HG03460 (cell line): Measurements from ENCODE around the gene SYNE2.

Source experiments
- ATAC-seq: cut with Tn5 transposase; IDR thresholded peaks from one replicate; pipeline ENCODE4 v1.9.1; 2021; ENCODE audit not compliant: unreplicated experiment

The SYNE2 gene

DNA sequence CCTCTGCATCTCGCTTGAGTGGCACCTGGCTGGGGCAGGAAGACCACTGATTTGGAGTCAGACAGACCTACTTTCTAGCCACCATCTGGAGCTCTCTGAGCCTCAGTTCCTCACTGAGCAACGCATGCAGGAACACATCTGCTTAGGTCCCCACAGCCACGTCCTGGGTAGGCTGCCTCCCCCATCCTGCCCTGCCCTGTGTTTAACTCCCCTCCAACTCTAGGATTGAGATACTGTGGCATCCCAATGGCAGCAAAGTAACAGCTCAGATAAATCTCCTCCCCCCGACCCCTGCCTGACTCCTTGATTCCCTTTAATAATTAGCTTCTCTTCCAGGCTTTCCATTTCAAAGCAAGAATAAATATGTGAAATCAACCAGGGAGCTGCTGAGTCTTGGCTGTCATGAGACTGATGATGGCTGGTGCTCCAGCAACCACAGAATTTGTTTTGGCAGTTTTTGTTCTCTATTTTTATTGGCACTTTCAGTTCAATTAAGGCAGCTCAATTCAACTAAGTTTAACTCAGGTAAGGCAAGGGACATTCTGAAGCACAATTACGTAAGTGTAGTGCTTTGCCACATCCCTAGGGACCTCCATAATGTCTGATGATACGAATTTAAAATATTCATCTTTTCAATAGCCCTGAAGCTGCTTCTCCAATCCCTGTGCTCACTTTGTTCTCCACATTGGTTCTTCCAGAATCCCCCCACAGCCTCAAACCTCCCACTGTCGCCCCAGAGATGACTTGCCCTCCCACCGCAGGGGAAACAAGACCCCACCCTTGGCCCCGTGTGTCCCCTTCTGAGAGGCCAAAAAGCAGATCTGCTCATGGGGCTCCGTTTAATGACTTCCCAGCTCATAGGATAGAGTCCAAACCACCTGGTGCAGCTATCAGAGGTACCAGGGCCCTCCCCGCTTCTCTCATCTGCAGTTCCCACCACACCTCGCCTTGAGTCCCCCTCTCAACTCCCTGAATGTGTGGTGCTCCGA lies 383.1 kb downstream of the SYNE2 start:
- ATAC-seq, result peak; percentile 67

GRCh38 chr14:64238049-64238448 lies 385.2 kb downstream of the SYNE2 start:
- no peak for ATAC-seq

DNA sequence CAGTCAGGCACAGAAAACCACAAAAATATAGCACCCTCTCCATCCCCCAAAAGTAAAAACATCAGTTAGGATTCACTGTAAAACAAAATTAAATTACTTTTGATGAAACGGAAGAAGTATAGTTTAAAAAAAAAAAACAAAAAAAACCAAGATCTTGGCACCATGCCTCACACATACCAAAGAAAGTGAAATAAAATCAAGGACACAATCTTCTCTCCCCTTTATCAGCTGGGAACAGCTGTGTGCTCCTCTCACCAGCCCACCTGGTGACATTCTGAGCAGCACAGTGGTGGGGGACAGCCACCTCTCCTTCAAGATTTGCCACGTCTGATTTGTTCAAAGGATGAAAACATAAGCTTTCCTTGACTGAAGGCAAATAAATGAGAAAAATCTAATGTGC lies 385.8 kb downstream of the SYNE2 start:
- ATAC-seq, result no peak

DNA sequence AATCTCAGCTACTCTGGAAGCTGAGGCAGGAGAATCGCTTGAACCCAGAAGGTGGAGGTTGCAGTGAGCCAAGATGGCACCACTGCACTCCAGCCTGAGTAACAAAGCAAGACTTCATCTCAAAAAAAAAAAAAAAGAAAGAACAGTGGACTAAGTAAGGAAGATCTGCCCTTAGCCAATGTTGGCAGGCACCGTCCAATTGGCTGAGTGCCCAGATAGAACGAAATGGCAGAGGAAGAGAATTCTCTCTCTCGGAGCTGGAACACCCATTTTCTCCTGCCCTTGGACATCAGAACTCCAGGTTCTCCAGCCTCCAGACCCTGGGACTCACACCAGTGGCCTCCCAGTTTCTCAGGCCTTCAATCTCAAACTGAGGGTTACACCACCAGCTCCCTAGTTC lies 391.5 kb downstream of the SYNE2 start:
- no peak for ATAC-seq

DNA sequence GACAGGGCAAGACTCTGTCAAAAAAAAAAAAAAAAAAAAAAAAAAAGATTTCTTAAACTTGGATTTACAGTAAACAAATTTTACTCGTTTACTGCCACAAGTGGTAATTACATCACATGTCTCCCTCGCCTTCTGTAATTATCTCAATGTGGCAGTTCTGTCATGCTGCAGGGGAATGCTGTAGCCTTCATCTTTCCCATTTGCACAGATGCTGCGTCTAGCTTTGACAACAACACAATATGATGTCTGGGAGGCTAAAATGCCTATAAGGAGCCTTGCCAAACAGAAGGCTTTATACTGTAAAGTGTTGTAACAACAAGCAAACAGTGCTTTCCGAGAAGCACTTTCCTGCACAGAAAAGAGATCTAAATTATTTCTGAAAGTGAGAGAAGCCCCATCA lies 392.7 kb downstream of the SYNE2 start:
- no peak for ATAC-seq

DNA sequence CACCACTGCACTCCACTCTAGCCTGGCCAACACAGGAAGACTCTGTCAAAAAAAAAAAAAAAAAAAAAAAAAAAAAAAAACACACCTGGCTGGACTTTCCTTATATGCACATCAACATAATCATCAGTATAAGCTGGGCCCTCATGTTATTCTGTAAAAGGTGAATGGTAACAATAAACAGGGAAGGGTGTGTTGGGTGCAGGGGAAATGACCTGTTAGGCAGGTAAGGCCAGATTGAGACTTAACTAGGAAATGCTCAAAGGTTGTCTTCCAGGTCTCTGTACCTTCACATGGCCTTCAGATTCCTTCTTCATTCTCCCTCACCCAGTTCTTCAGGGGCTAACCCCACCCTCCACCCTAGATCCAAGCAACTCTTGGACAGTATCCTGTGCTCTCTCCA lies 393.9 kb downstream of the SYNE2 start:
- no peak for ATAC-seq

DNA sequence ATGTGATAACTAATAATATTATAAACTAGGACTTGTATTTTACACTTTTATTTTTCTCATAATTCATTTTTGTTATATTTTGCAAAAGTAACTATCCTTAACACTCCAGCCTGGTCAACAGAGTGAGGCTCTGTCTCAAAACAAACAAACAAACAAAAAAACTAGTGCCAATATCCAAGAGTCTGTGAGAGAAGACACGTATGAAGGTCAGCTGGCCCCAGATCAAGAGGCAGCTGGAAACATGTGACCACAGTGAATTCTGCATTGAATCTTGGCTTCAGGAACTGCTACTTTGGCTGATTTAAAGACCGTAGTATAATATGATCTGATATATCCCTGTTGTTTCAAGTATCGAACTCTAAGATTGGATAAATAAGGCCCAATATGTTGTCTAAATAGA lies 394.4 kb downstream of the SYNE2 start:
- ATAC-seq, result no peak

DNA sequence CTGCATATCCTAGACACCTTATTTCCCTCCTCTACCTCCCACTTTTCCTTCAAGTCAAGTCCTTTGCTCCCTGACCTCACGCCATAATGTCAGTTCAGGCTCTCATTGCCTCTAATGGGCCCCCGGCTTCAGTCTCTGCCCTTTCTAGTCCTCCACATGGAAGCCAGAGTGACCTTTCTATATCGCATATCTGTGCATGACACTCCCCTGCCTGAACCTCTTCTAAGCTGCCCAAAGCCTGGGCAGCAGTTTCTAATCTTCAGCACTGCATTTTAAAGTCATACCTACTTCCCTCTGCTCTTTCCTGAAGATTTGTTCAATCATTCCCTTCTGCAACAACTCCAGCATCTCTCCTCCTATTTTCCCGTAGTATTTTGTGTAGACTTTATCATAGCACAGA lies 395.9 kb downstream of the SYNE2 start:
- no peak for ATAC-seq

- no peak for ATAC-seq
These were observed 396.6 kb downstream of the SYNE2 start for GRCh38 chr14:64249363-64249762.

DNA sequence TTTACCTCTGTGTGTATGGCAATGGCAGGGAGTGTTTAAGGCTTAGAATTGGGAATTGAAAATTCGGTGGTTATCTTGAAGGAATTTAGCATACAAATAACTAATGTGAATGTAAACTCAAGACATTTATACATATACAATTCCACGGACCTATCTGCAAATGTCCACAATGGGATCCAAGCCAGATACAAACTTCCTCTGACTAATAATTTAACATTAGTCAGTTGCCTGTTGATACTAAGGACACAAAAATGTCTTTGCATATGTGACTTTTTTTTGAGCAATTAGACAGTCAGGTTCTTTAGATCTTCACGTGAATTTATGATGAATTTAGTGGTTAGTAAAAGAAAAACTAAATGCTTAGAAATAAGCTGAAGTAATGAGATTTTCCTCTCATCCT lies 400.9 kb downstream of the SYNE2 start:
- ATAC-seq, result no peak

GRCh38 chr14:64255756-64256155 lies 403.0 kb downstream of the SYNE2 start:
- no peak for ATAC-seq

- ATAC-seq, result no peak
These were observed 407.6 kb downstream of the SYNE2 start for GRCh38 chr14:64260418-64260817.

- no peak for ATAC-seq
These were observed 412.4 kb downstream of the SYNE2 start for GRCh38 chr14:64265222-64265621.

GRCh38 chr14:64266239-64266638 lies 413.4 kb downstream of the SYNE2 start:
- no peak for ATAC-seq

GRCh38 chr14:64272019-64272418 lies 419.2 kb downstream of the SYNE2 start:
- ATAC-seq, result no peak
